ENCODE measurements around the gene ADRB2.
"Not testable (repeated sequence)": the region's sequence is repeated elsewhere in the genome, so short reads cannot be mapped to it uniquely, and the experiment has no call there.

GRCh38 chr5:148877436-148877835, 51.0 kb downstream of the ADRB2 start:
- TF ChIP-seq, protein P1, sequence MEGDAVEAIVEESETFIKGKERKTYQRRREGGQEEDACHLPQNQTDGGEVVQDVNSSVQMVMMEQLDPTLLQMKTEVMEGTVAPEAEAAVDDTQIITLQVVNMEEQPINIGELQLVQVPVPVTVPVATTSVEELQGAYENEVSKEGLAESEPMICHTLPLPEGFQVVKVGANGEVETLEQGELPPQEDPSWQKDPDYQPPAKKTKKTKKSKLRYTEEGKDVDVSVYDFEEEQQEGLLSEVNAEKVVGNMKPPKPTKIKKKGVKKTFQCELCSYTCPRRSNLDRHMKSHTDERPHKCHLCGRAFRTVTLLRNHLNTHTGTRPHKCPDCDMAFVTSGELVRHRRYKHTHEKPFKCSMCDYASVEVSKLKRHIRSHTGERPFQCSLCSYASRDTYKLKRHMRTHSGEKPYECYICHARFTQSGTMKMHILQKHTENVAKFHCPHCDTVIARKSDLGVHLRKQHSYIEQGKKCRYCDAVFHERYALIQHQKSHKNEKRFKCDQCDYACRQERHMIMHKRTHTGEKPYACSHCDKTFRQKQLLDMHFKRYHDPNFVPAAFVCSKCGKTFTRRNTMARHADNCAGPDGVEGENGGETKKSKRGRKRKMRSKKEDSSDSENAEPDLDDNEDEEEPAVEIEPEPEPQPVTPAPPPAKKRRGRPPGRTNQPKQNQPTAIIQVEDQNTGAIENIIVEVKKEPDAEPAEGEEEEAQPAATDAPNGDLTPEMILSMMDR (IDR thresholded peaks at IDR 0.05) = not testable (repeated sequence)
- TF ChIP-seq POLR2A, POLR2AphosphoS5 (IDR thresholded peaks at IDR 0.05): not testable (repeated sequence)

Measured in stomach (tissue), 4 donors.